H1 (cell line): ENCODE data around the gene AGAP1. TPM values are rescaled to one million over a fixed set of nuclear protein-coding genes. Genes with fewer than 3 reads are reported as not detected.

Experiments used
- FOSL1 ChIP-seq: IDR thresholded peaks from 2 replicates; pipeline ENCODE4 v1.6.1; 2011; ENCODE audit warnings: mild to moderate bottlenecking, low read depth, low read length, moderate library complexity; ENCODE audit not compliant: insufficient read depth
- NANOG ChIP-seq: IDR thresholded peaks from 2 replicates; pipeline ENCODE4 v1.6.1; 2011; ENCODE audit warnings: low read length, low read depth, mild to moderate bottlenecking, inconsistent platforms; ENCODE audit not compliant: insufficient read depth, poor library complexity, severe bottlenecking
- polyA plus RNA-seq, 7 experiments: library from polyadenylated mRNA; depleted of rRNA in 3 of 7; stranded (reverse) in 5 of 7; unstranded in 2 of 7; fragments of >200 nt in 5 of 7; fragments of 200-250 nt in 2 of 7; gene quantifications; 1 replicate in 5 of 7; 2 replicates in 1 of 7; 4 replicates in 1 of 7; pipeline versions ENCODE4 v1.2.1 to v1.2.3, GENCODE V29; 2011 to 2013; ENCODE audit warnings: missing spikeins in 2 of 7, mixed read lengths in 2 of 7
- total RNA-seq: library from RNA; stranded (reverse); fragmentation: NEBNext Ultra II Directional; extraction: Animal tissue kit (Norgen Biotek cat#: 25700); gene quantifications from 2 replicates; pipeline ENCODE4 v1.2.1, GENCODE V29; 2021

AGAP1 gene
- total and polyA plus RNA-seq, 2 of the 8 experiments (the other 6 are each of a cell fraction or from before 2014, with no cell fraction given), result 18.1 to 39.4 TPM

- TF ChIP-seq FOSL1, result no peak
- no peak for TF ChIP-seq NANOG
Observed at GRCh38 chr2:235976516-235976915, 482.7 kb downstream of the AGAP1 start (continued).
